Urothelium cell line (cell line): ENCODE measurements around the gene UBP1.
"Not testable (repeated sequence)": the region's sequence is repeated elsewhere in the genome, so short reads cannot be mapped to it uniquely, and the experiment has no call there.

ENCODE experiments used
- DNase-seq: peaks from one replicate; pipeline ENCODE4 v3.0.0; 2011; ENCODE audit warnings: low spot score, mixed read lengths
- FAIRE-seq: peaks from 2 replicates; lab custom pipeline; 2011; peaks lifted over from hg19 to GRCh38; lab: Jason Lieb, UNC

The UBP1 gene

DNA sequence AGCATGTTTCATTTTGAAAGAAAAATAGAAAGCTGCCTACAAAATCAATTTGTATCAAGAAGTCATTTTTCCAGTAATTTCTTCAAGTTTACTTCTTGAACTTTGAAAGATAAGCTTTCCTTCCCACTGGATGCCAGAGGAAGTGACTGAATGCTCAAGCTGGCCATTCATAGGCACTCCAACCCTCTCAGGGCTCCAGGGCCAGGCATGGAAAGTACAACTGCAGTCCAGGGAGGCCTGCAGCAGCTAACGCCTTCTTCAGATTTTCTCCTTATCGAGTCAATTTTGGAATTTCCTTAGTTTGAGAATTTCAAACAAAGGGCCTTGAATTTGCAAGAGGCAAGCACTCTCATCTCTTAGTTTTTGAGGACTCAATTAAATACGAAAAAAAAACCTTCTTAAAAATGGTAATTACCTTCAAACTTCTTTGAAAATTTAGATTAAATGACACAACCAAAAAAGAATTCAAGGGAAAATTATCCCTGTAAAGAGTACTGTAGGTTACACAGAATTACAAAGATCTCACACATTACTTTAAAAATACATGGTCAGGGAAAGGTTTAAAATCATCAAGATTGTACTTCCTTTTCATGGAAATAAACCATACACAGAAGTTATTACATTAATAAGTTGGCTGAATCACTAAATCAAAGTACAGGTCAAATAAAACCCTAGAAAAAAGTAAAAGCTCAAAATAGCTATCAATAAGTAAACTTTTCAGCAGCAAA lies 2.5 kb downstream of the UBP1 start:
- FAIRE-seq (no peak), DNase-seq (peak; percentile 29)

DNA sequence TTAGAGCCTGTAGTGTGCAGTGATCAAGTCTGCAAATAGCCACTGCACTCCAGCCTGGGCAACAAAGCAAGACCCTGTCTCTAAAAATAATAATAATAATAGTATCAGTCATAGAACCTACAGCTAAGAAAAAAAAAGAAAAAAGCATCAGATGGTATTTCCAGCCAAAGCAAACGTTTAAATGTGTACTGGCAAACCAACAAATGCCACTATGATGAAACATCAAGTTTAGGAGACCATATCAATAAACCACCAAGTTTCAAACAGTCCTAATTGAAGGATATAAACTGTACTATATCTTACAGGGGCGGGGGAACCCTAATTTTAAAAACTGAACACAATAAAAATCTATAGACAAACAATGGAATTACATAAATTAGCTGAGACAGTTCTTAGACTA lies 6.4 kb downstream of the UBP1 start:
- FAIRE-seq (no peak), DNase-seq (no peak)

DNA sequence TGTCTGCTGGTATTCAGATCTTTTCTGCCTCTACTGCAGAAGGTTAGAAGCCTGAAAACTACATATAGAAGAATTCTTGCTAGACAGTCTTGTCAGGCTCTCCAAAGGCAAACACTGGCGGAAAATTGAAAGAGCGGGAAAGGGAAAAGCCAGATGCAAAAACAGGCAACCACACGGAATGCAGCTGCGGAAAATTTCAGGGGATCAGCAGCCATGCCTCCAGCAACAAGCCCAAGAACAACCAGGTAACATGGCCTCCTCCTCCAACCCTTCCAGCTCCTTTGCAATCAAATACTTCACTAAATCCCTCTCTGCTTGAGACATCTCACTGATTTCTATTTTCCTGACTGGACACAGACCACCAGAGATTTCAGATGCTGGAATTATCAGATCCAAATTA lies 9.6 kb downstream of the UBP1 start:
- DNase-seq: no peak
- no peak for FAIRE-seq

DNA sequence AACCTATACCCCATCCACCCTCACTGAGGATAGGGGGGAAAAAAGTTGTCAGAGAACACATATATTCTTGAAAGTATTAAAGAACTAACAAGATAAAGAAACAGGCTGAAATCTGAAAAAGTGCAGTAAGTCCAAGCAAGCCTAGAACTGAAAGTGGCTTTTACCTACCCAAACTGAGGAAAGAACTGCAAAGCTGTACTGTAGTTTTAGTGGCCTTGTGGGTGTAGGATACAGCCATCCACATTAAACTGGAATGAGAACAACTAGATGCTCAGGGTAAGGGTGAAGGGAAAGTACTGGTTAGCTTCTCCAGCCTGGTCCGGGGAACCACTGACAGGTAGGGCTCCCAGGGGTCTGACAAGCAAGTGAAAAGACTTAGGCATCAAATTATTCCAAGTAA lies 10.1 kb downstream of the UBP1 start:
- FAIRE-seq (no peak), DNase-seq (no peak)

DNA sequence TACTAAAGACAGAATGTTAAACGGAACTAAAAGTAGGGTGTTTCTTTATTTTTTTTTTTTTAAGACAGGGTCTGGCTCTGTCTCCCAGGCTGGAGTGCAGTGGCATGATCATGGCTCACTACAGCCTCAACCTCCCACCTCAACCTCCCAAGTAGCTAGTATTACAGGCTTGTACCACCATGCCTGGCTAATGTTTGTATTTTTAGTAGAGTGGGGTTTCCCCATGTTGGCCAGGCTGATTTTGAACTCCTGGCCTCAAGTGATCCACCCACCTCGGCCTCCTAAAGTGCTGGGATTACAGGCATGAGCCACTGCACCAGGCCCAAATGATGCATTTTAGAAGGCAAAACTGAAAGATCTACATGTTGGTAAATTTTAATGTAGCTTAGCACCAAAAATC lies 10.9 kb downstream of the UBP1 start:
- not testable (repeated sequence) for FAIRE-seq, DNase-seq

DNA sequence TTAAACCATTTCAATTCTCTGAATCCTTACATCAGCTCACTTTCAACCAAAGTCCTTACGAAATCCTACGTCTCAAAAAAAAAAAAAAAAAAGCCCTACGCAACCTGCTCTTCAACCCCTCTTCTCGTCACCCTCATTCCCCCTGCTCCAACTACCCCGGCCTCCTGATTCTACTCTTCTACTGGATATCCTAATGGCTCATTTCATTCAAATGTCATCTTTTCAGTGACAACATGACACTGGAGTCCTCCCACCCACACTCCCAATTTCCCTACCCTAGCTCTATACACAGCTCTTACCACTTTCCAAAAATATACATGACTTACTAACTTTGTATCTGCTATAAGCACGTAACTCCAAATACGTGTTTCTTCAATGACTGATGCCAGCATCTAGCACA lies 11.5 kb downstream of the UBP1 start:
- FAIRE-seq: no peak
- no peak for DNase-seq

DNA sequence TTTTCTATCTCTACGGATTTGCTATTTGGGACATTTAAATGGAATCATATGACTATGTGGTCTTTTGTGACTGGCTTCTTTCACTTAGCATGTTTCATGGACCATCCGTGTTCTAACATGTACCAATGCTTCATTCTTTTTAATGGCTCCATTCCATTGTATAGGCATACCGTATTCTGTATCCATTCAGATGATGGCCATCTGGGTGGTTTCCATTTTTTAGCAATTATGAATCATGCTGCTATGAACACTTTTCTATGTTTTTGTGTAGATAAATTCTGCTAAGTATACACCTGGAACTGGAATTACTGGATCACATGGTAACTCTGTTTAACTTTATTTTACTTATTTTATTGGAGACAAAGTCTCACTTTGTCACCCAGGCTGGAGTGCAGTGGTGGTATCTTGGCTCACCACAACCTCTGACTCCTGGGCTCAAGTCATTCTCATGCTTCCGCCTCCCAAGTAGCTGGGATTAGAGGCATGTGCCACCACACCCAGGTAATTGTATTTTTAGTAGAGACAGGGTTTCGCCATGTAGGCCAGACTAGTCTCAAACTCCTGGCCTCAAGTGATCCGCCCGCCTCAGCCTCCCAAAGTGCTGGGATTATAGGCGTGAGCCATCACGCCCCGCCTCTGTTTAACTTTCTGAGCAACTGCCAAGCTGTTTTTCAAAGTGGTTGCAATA lies 13.4 kb downstream of the UBP1 start:
- FAIRE-seq: no peak

DNA sequence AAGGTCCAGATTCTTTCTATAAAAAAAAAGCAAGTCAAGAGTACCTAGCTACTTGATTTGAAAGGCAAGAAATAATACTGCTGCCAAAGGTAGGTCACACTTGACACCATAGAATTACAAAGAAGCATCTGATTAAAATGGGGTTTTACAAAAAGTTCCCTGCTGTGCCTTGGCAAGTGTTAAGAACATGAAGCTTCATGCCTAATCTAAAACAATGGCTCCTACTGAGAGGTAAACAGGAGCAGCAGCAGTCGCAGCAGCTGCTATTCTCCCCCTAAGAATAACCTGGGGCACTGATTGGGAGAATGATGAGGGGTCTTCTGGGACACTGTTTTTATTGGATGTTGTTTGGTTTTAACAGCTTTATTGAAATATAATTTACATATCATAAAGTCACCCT lies 14.1 kb downstream of the UBP1 start:
- FAIRE-seq (no peak), DNase-seq (no peak)

More for the DNA sequence above, 13.4 kb downstream of the UBP1 start:
- DNase-seq: no peak

DNA sequence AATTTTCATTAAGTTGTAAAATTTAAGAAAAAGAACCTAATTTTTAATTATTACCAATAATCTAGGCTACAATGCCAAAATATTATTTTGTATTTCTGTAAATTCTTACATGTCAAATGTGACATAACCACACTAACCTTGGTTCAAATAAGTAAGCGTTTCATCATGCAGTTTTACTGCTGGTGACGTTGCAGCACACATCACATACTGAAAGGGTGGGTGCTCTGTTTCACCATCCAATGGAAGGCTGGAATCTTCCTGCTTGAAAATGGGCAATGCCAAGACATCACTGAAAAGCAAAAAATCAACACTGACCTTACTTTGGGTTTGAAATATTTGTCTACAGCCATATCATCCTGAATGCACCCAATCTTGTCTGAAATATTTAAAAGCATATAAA lies 14.8 kb downstream of the UBP1 start:
- FAIRE-seq (no peak), DNase-seq (no peak)

DNA sequence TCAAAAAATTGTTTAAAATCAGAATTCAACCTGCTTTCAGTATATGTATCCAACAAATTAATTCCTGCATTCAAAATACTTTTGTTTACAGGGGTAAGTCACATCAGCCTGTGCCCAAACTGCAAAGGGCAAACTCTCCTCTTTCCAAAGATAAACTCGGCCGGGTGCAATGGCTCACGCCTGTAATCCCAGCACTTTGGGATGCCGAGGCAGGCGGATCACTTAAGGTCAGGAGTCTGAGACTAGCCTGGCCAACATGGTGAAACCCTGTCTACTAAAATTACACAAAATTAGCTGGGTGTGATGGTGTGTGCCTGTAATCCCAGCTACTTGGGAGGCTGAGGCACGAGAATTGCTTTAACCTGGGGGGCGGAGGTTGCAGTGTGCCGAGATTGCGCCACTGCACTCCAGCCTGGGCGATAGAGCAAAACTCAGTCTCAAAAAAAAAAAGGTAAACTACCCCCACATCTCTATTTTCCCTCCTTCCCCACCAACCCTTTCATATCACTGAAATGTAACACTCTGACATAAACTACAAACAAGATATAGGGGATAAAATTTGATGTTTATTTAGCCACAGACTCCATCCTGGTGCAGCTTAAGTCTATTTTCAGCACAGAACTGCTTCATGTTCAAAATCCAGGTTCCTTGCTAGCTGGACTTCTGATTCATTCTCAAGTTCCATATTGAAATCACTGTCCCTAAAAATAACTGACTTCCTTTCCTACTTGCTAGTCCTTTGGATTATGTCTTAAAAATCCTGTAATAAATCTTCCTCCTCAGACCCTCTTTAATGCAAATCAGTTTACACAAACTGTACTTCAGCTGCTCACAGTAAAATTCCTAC lies 15.4 kb downstream of the UBP1 start:
- DNase-seq: no peak
- FAIRE-seq: no peak

DNA sequence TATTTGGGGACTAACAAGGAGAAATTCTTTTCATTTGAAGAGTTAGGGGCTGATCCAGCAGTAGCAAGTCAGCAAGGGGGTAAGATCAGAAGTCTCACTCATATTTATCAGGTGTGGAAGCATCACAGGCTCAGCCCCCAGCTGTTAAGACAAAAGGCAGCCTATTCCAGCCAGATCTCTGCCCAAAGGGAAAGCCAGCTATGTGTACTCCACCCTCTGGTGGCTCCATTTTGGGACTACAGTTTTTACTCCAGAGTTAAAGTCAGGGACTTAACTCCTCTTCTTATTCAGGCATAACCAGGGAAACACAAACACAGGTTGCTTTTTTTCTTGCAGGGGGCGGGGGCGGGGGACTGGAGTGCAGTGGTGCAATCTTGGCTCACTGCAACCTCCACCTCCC lies 19.2 kb downstream of the UBP1 start:
- DNase-seq: no peak
- FAIRE-seq: no peak

DNA sequence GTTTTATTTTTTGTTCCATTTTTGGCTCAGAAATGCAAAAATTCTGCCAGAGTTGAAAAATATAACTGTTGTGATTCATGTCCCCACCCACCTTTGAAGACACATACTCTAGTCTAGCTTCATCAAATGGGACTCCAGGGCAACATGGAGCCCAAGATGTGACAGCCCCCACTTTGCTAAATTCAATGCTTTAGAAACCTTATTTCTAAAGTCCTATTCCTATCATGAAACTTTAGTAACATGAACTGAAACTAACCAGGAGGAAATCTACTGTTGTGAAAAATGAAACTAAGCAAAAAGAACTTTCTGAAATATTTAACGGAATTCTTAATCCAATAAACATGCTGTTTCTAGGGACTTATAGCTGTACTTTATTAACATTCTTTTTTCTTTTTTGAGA lies 20.3 kb downstream of the UBP1 start:
- no peak for FAIRE-seq

DNA sequence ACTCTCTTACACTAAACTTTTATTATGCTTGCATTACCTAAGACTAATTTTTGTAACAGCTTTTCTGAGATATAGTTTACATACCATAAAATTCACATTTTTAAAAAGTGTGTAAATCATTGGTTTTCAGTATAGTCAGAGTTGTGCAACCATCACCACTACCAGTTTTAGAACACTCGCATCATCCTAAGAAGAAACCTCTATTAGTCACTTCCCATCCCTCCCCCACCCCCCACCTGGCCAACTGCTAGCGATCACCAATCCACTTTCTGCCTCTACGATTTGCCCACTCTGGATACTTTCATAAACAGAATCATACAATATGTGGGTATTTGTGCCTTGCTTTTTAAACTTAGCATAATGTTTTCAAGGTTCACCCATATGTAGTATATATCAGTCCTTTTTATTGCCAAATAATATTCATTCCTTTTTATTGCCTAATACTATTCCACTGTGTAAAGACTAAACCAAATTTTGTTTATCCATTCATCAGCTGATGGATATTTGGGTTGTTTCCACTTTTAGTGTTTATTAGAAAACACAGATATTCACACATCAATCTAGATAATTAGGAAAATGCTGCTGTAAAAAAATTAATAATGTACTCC lies 23.0 kb downstream of the UBP1 start:
- peak; percentile 19 for DNase-seq

More for the DNA sequence above, 20.3 kb downstream of the UBP1 start:
- DNase-seq: no peak

DNA sequence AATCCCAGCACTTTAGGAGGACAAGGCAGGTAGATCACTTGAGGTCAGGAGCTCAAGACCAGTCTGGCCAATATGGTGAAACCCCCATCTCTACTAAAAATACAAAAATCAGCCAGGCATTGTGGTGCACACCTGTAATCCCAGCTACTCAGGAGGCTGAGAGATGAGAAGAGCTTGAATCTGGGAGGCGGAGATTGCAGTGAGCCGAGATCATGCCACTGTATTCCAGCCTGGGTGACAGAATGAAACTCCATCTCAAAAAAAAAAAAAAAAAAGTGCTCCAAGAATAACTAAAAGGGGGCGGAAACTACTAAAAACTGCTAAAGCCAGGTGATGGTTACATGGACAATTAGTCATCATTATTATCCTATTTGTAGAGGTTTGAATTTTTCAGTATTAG lies 29.4 kb downstream of the UBP1 start:
- DNase-seq, FAIRE-seq: not testable (repeated sequence)

More for the DNA sequence above, 23.0 kb downstream of the UBP1 start:
- no peak for FAIRE-seq

DNA sequence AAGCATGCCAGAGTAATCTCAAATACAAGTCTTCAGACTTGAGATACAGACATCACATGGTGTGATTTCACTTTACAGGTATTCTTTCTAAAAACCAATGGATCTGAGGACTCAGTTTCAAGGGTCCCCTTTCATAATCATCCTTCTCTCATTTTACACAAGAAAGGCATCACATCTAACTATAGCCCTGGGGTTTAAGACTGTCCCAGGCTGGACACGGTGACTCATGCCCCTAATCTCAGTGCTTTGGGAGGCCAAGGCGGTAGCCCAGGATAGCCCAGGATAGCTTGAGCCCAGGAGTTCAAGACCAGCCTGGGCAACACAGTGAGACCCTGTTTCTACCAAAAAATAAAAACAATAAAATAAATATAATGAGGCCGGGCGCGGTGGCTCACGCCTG lies 36.4 kb downstream of the UBP1 start:
- FAIRE-seq (no peak), DNase-seq (no peak)

DNA sequence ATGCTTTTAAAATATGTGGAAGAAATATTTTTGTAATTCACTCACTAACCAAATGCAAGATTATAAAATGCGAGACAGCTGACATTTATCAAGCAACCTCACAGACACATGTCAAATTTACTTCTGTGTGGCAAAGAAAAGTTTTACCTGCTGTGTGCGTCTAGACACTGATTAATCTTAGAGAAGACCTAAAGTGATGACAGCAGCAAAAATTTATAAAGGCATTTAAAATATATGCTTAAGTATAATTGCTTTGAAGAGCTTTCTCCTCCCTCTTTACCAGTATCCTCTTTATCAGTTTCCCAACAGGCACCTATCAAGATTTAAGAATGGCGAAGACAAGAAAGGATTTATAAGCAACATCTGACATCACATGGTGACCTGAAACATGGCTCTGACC lies 37.3 kb downstream of the UBP1 start:
- FAIRE-seq (no peak), DNase-seq (no peak)

DNA sequence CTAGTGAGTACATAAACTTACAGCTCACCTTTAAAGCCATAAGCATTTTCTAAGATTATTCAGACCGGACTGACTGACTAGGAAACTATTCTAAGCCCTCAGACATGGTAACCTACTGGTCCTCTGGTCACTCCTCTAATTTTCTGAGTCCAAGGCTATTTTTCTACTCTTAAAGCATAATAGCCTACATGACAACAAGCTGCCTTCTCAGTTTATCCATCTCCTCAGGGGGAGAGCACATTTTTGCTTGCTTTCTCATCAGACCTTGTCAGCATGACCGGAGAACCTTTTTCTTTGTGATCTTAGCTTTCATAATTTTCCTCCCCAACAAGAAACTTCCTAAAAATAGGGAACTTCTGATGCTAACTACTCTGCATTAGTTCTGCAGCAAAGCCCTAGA lies 38.4 kb downstream of the UBP1 start:
- FAIRE-seq (no peak), DNase-seq (no peak)

DNA sequence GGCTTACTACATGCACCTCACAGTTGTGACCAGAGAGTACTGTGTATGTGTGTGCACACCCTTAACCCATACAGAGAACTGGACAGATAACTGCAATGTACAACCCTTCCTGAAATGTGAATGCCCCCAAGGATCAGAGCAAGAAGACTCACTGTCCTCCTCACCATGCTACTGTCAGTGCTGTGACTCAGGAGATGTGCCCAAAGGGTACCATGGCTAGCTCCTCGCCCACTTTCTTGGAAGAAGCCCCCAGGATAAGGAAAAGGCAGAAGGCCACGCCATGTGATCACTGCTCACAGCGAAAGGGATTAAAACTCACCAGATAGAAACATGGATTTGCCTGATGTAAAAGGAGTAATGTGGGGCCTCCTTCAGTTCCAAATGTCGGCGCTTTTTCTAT lies 41.8 kb downstream of the UBP1 start:
- FAIRE-seq (no peak), DNase-seq (no peak)

DNA sequence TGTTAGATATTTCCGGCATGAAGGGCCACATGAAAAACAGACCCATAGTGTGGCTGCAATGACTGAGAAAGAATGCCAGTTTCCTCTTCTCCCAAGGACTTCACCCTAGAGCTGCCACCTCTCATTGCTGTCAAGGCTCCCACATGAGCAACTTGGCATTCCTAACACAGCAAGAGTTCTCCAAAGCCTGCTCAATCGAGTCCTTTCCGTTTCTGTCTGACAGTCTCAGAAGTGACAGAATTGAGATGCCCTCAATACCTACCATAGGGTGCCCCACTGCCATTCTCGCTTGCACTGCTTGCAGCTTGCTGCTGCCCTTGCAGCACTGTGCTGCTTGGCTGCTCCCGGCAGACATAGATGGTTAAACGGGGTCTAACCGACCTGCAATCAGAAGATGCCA lies 44.3 kb downstream of the UBP1 start:
- FAIRE-seq (no peak), DNase-seq (no peak)

DNA sequence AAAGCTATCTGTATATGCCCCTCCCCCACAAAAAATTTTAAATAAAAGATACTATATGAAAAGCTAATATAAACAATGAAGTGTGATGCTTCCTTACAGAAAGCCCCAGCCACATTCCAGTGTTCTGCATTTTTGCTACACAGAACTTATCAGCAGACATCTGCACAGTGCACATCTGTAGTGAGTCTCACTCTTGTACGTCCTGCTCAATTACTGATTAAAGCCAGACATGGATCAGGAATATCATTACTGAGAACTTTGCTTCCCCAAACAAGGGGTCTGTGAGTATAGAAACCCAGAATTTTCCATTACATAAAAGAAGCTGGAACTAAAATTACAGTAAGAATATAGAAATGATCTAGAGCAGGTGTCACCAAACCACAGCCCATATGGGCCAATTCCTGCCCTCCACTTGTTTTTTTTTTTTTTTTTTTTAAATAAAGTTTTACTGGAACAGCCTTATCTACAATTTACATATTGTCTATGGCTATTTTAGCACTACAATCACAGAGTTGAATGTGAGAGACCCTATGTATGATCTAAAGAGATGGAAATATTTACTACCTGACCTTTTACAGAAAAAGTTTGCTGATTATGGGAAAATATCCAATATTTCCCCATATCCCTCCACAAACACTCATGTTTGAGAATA lies 45.7 kb downstream of the UBP1 start:
- DNase-seq: no peak
- FAIRE-seq: no peak

DNA sequence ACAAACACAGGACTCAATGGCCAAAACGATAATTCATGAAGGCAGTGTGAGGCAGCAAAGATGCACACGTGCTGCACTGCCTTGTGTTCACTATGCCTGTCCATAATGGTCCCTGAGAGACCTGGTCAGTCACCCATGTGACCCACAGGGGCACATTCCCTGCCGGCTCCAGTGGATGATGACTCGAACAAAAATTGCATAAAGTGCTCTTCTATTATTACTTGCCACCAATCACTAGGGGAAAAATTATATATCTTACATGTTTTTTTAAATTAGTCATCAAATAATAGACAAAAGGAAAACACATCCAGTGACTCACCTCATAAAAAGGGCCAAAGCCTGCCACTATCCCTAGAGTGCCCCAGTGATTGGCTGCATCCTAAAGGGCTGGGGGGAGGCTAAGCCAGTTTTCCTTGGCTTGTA lies 47.5 kb downstream of the UBP1 start:
- no peak for FAIRE-seq
- DNase-seq: peak; percentile 80
